Testis (tissue), 2 donors: Measurements from ENCODE around the gene PLA2G1B.

Source experiments
- CTCF ChIP-seq, 3 experiments: fragments of 450-650 bp in 2 of 3; fragments of 200-600 bp in 1 of 3; sonication (generic) in 1 of 3; IDR thresholded peaks; one replicate each; pipeline ENCODE4 v1.5.1; 2016 to 2019; ENCODE audit warnings: antibody characterized with exemption in 3 of 3, mild to moderate bottlenecking in 2 of 3, moderate library complexity in 1 of 3
- POLR2A ChIP-seq: fragments of 450-650 bp; IDR thresholded peaks from one replicate; pipeline ENCODE4 v1.6.1; 2017; ENCODE audit warnings: antibody characterized with exemption, mild to moderate bottlenecking, moderate library complexity

GRCh38 chr12:120362516-120363273 is 35.1 kb upstream of the PLA2G1B start:
- no peak for TF ChIP-seq CTCF (IDR thresholded peaks at IDR 0.05)
- no peak for TF ChIP-seq POLR2A
